ENCODE results near the gene MTR. TPM values are rescaled to one million over a fixed set of nuclear protein-coding genes. Genes with fewer than 3 reads are reported as not detected.

The MTR gene
- total RNA-seq, 1 experiment from 2014 or later, result 24.6 TPM

DNA sequence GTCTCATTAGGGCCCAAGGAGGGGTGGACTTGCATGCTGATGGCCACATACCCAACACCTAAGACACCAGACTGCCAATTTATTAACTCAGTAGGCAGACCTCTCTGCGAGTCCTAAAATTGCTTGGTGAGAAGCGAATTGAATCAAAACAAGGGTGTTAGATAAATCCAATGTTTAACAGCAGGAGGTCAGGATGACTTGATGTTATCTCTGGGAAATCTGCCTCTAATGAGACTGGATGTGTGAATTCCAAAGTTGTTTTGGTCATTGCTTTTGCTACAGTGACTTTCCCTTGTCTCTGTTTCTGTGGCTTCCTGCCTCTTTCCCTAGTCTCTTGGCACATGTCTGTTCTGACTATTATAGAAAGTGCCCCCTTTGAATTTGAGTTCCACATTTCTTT is 20.8 kb downstream of the MTR start:
- TF ChIP-seq, protein P1, sequence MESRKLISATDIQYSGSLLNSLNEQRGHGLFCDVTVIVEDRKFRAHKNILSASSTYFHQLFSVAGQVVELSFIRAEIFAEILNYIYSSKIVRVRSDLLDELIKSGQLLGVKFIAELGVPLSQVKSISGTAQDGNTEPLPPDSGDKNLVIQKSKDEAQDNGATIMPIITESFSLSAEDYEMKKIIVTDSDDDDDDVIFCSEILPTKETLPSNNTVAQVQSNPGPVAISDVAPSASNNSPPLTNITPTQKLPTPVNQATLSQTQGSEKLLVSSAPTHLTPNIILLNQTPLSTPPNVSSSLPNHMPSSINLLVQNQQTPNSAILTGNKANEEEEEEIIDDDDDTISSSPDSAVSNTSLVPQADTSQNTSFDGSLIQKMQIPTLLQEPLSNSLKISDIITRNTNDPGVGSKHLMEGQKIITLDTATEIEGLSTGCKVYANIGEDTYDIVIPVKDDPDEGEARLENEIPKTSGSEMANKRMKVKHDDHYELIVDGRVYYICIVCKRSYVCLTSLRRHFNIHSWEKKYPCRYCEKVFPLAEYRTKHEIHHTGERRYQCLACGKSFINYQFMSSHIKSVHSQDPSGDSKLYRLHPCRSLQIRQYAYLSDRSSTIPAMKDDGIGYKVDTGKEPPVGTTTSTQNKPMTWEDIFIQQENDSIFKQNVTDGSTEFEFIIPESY (IDR thresholded peaks at IDR 0.05; ENCODE audit: extremely low read depth, insufficient replicate concordance, low read length), result no peak
- TF ChIP-seq EZH2 (IDR thresholded peaks at IDR 0.05), result no peak
- TF ChIP-seq EZH2phosphoT487 (IDR thresholded peaks at IDR 0.05; ENCODE audit: borderline replicate concordance), result no peak
- no peak for TF ChIP-seq TCF7L2 (IDR thresholded peaks at IDR 0.05; ENCODE audit: borderline replicate concordance, extremely low read depth, insufficient read depth, insufficient read length)
- no peak for TF ChIP-seq ELF1 (IDR thresholded peaks at IDR 0.05; ENCODE audit: borderline replicate concordance, low read depth)
- TF ChIP-seq SIN3A (IDR thresholded peaks at IDR 0.05; ENCODE audit: low read depth), result no peak
- no peak for TF ChIP-seq SP1 (IDR thresholded peaks at IDR 0.05; ENCODE audit: low read depth)
- Histone ChIP-seq H4K20me1 (ENCODE audit: insufficient read depth) (no peaks in the 10 kb centered on the region), H3K27me3 (ENCODE audit: insufficient read depth, low read length) (no peaks in the 10 kb centered on the region), H3K79me2 (ENCODE audit: insufficient read depth, low read length) (no peaks in the 10 kb centered on the region), H3K9me2 (ENCODE audit: insufficient read depth) (no peaks in the 10 kb centered on the region), H3K36me3 (ENCODE audit: control insufficient read depth in 1 of 2, insufficient read depth in 2 of 2, low read length in 2 of 2) (peaks cover 5 to 6% of the 10 kb centered on the region in 2 experiments; a peak in 3 of 4 replicates), H3K9ac (ENCODE audit: low read length) (no peak overlapping the region), H3K4me1 (ENCODE audit: control insufficient read depth in 1 of 2, insufficient read depth in 2 of 2, low read length in 2 of 2) (no peaks in the 10 kb centered on the region), H2AFZ (ENCODE audit: low read depth, low read length, poor library complexity, severe bottlenecking) (no peak overlapping the region), H3K27ac (ENCODE audit: low read depth, low read length) (no peak overlapping the region), H3K9me3 (ENCODE audit: control insufficient read depth in 1 of 2, insufficient read depth in 1 of 2, low read depth in 1 of 2, low read length in 2 of 2) (no peaks in the 10 kb centered on the region), H3K4me3 (replicated peaks in 1 of 2; ENCODE audit: low read depth in 1 of 2, low read length in 2 of 2) (no peak overlapping the region), H3K4me2 (ENCODE audit: low read length) (no peak overlapping the region)
- ChIA-PET RAD21 (ENCODE audit: low non-redundant PET in 1 of 2, low total read pairs in 2 of 2, uncharacterized antibody in 2 of 2, unreplicated experiment in 2 of 2) (no interaction called here), CTCF (no interaction called here), POLR2A (no interaction called here)
- ATAC-seq (no peak), DNase-seq (ENCODE audit: low read depth, low spot score) (no peak)
- BruUV-seq (replicated peaks), result no TSS peak
- intact Hi-C loops (cut with micrococcal nuclease), result no loop called here

DNA sequence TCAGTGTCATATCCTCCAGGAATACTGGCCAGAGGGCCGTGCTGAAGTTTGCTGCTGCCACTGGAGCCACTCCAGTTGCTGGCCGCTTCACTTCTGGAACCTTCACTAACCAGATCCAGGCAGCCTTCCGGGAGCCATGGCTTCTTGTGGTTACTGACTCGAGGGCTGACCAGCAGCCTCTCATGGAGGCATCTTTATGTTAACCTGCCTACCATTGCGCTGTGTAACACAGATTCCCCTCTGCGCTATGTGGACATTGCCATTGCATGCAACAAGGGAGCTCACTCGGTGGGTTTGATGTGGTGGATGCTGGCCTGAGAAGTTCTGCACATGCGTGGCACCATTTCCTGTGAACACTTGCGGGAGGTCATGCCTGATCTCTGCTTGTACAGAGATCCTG is 24.8 kb downstream of the MTR start:
- H3K4me3 ChIP-seq (replicated peaks in 1 of 2; ENCODE audit: low read depth in 1 of 2, low read length in 2 of 2), result no peak overlapping the region
- H3K27me3 ChIP-seq (ENCODE audit: insufficient read depth, low read length), result no peaks in the 10 kb centered on the region
- RAD21 ChIA-PET (ENCODE audit: low non-redundant PET in 1 of 2, low total read pairs in 2 of 2, uncharacterized antibody in 2 of 2, unreplicated experiment in 2 of 2), result no interaction called here
- no peak overlapping the region for H3K27ac ChIP-seq (ENCODE audit: low read depth, low read length)
- CTCF ChIA-PET, result no interaction called here
- no peak overlapping the region for H2AFZ ChIP-seq (ENCODE audit: low read depth, low read length, poor library complexity, severe bottlenecking)
- H3K9me3 ChIP-seq (ENCODE audit: control insufficient read depth in 1 of 2, insufficient read depth in 1 of 2, low read depth in 1 of 2, low read length in 2 of 2), result no peaks in the 10 kb centered on the region
- TF ChIP-seq ZNF274 (IDR thresholded peaks at IDR 0.05; ENCODE audit: low read depth, low read length), result no peak
- no peak for TF ChIP-seq EGR1 (IDR thresholded peaks at IDR 0.05; ENCODE audit: low read depth)
- TF ChIP-seq ZFX (IDR thresholded peaks at IDR 0.05), result no peak
- no peak for TF ChIP-seq SIN3A (IDR thresholded peaks at IDR 0.05; ENCODE audit: low read depth)
- TF ChIP-seq ELF1 (IDR thresholded peaks at IDR 0.05; ENCODE audit: borderline replicate concordance, low read depth), result no peak
- TF ChIP-seq, protein P2, sequence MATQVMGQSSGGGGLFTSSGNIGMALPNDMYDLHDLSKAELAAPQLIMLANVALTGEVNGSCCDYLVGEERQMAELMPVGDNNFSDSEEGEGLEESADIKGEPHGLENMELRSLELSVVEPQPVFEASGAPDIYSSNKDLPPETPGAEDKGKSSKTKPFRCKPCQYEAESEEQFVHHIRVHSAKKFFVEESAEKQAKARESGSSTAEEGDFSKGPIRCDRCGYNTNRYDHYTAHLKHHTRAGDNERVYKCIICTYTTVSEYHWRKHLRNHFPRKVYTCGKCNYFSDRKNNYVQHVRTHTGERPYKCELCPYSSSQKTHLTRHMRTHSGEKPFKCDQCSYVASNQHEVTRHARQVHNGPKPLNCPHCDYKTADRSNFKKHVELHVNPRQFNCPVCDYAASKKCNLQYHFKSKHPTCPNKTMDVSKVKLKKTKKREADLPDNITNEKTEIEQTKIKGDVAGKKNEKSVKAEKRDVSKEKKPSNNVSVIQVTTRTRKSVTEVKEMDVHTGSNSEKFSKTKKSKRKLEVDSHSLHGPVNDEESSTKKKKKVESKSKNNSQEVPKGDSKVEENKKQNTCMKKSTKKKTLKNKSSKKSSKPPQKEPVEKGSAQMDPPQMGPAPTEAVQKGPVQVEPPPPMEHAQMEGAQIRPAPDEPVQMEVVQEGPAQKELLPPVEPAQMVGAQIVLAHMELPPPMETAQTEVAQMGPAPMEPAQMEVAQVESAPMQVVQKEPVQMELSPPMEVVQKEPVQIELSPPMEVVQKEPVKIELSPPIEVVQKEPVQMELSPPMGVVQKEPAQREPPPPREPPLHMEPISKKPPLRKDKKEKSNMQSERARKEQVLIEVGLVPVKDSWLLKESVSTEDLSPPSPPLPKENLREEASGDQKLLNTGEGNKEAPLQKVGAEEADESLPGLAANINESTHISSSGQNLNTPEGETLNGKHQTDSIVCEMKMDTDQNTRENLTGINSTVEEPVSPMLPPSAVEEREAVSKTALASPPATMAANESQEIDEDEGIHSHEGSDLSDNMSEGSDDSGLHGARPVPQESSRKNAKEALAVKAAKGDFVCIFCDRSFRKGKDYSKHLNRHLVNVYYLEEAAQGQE (IDR thresholded peaks at IDR 0.05; ENCODE audit: low read depth), result no peak
- TF ChIP-seq RAD21 (IDR thresholded peaks at IDR 0.05; ENCODE audit: low read depth), result no peak
- no peak for TF ChIP-seq SP1 (IDR thresholded peaks at IDR 0.05; ENCODE audit: low read depth)
- TF ChIP-seq SRF (IDR thresholded peaks at IDR 0.05; ENCODE audit: low read depth), result no peak
- H3K36me3 ChIP-seq (ENCODE audit: control insufficient read depth in 1 of 2, insufficient read depth in 2 of 2, low read length in 2 of 2), result peaks cover 5 to 6% of the 10 kb centered on the region in 2 experiments; a peak in 3 of 4 replicates
- intact Hi-C loops (cut with micrococcal nuclease), result no loop called here
- H3K4me2 ChIP-seq (ENCODE audit: low read length), result no peak overlapping the region
- no peak overlapping the region for H3K9ac ChIP-seq (ENCODE audit: low read length)
- no peaks in the 10 kb centered on the region for H4K20me1 ChIP-seq (ENCODE audit: insufficient read depth)
- no peaks in the 10 kb centered on the region for H3K4me1 ChIP-seq (ENCODE audit: control insufficient read depth in 1 of 2, insufficient read depth in 2 of 2, low read length in 2 of 2)
- no peaks in the 10 kb centered on the region for H3K79me2 ChIP-seq (ENCODE audit: insufficient read depth, low read length)
- no peak for ATAC-seq
- no TSS peak for BruUV-seq (replicated peaks)
- H3K9me2 ChIP-seq (ENCODE audit: insufficient read depth), result no peaks in the 10 kb centered on the region
- no peak for DNase-seq (ENCODE audit: low read depth, low spot score)
- POLR2A ChIA-PET, result no interaction called here

Measured in HCT116 (cell line).